Calu3 (cell line): Measurements from ENCODE around the gene LIMS2. TPM values are rescaled to one million over a fixed set of nuclear protein-coding genes. Genes with fewer than 3 reads are reported as not detected.

Source experiments
- BruUV-seq: library from RNA; stranded (reverse); fragments of 400-500 nt; replicated peaks from 2 replicates; lab custom pipeline; 2021; lab: Mats Ljungman, UMichigan
- CTCF ChIA-PET: fragments of 300-600 bp; sonication (Branson Sonifier 250); formaldehyde crosslinking; loops from one replicate; lab custom pipeline; 2022; ENCODE audit warnings: antibody characterized with exemption; lab: Charles Lee
- DNase-seq: peaks from one replicate; pipeline ENCODE4 v3.0.0; 2022
- H3K27ac Mint-ChIP-seq: one replicate; pipeline ENCODE4 v1.8.0; 2022; ENCODE audit warnings: mixed read lengths; ENCODE audit not compliant: unreplicated experiment
- H3K27me3 Mint-ChIP-seq: one replicate; pipeline ENCODE4 v1.8.0; 2022; ENCODE audit warnings: mixed read lengths; ENCODE audit not compliant: unreplicated experiment
- H3K36me3 Mint-ChIP-seq: one replicate; pipeline ENCODE4 v1.8.0; 2022; ENCODE audit warnings: mild to moderate bottlenecking, moderate library complexity, mixed read lengths; ENCODE audit not compliant: insufficient read depth, unreplicated experiment
- H3K4me1 Mint-ChIP-seq: one replicate; pipeline ENCODE4 v1.8.0; 2022; ENCODE audit warnings: mild to moderate bottlenecking, low read depth, mixed read lengths; ENCODE audit not compliant: unreplicated experiment
- H3K4me3 Mint-ChIP-seq: one replicate; pipeline ENCODE4 v1.8.0; 2022; ENCODE audit warnings: mild to moderate bottlenecking, low read depth, moderate library complexity, mixed read lengths; ENCODE audit not compliant: unreplicated experiment
- H3K9me3 Mint-ChIP-seq: one replicate; pipeline ENCODE4 v1.8.0; 2022; ENCODE audit warnings: low read depth, mixed read lengths; ENCODE audit not compliant: unreplicated experiment
- CTCF ChIP-seq: fragments of 200-600 bp; IDR thresholded peaks from one replicate; pipeline ENCODE4 v1.8.0; 2022; ENCODE audit warnings: antibody characterized with exemption; ENCODE audit not compliant: unreplicated experiment
- intact Hi-C: fragments of 100-400 bp; cut with micrococcal nuclease; formaldehyde crosslinking; loops from one replicate; pipeline ENCODE4 v1.10.0; 2022; ENCODE audit not compliant: unreplicated experiment
- total RNA-seq: library from RNA; stranded (reverse); gene quantifications from 2 replicates; pipeline ENCODE4 v1.2.3, GENCODE V29; 2022

LIMS2 gene
- total RNA-seq, 1 experiment from 2014 or later: 0.31 TPM

- H3K4me3 Mint-ChIP-seq: no peak overlapping the region
- H3K36me3 Mint-ChIP-seq: no peaks in the 10 kb centered on the region
- intact Hi-C loops: no loop called here
- no peaks in the 10 kb centered on the region for H3K27me3 Mint-ChIP-seq
- CTCF ChIA-PET: no interaction called here
- no peaks in the 10 kb centered on the region for H3K9me3 Mint-ChIP-seq
- no TSS peak for BruUV-seq
- no peak for TF ChIP-seq CTCF
- H3K4me1 Mint-ChIP-seq: no peaks in the 10 kb centered on the region
- DNase-seq: no peak
- no peak overlapping the region for H3K27ac Mint-ChIP-seq
These were observed 34.2 kb downstream of the LIMS2 start for GRCh38 chr2:127641133-127641532.

- Mint-ChIP-seq H3K27ac (no peak overlapping the region), H3K4me1 (no peaks in the 10 kb centered on the region), H3K9me3 (no peaks in the 10 kb centered on the region), H3K36me3 (no peaks in the 10 kb centered on the region), H3K4me3 (no peak overlapping the region), H3K27me3 (no peaks in the 10 kb centered on the region)
- CTCF ChIA-PET: interaction anchor here (0.6 kb wide), 1 partner anchor 36 kb away, joined by 4 read pairs; no protein-coding TSS in a partner anchor
- TF ChIP-seq CTCF: no peak
- no TSS peak for BruUV-seq
- no peak for DNase-seq
- intact Hi-C loops: no loop called here
These were observed 35.0 kb downstream of the LIMS2 start for GRCh38 chr2:127640082-127641072.

- no peak overlapping the region for H3K4me3 Mint-ChIP-seq
- H3K36me3 Mint-ChIP-seq: no peaks in the 10 kb centered on the region
- no peaks in the 10 kb centered on the region for H3K9me3 Mint-ChIP-seq
- CTCF ChIA-PET: no interaction called here
- TF ChIP-seq CTCF: no peak
- no peak overlapping the region for H3K27ac Mint-ChIP-seq
- intact Hi-C loops: no loop called here
- no peak for DNase-seq
- no TSS peak for BruUV-seq
- no peaks in the 10 kb centered on the region for H3K27me3 Mint-ChIP-seq
- no peaks in the 10 kb centered on the region for H3K4me1 Mint-ChIP-seq
These were observed 36.2 kb downstream of the LIMS2 start for GRCh38 chr2:127639111-127639474.

- no TSS peak for BruUV-seq
- no peak for TF ChIP-seq CTCF
- no peaks in the 10 kb centered on the region for H3K27me3 Mint-ChIP-seq
These were observed 36.8 kb downstream of the LIMS2 start for GRCh38 chr2:127638361-127639110.

More at GRCh38 chr2:127638361-127639110, 36.8 kb downstream of the LIMS2 start:
- H3K27ac Mint-ChIP-seq: no peak overlapping the region
- H3K36me3 Mint-ChIP-seq: no peaks in the 10 kb centered on the region
- H3K4me1 Mint-ChIP-seq: no peaks in the 10 kb centered on the region
- no peak overlapping the region for H3K4me3 Mint-ChIP-seq
- CTCF ChIA-PET: no interaction called here
- no peak for DNase-seq
- no peaks in the 10 kb centered on the region for H3K9me3 Mint-ChIP-seq
- intact Hi-C loops: no loop called here
